HUES6 (cell line): Measurements from ENCODE around the gene FER1L5.

Experiments used
- H3K27ac ChIP-seq: 2 replicates; pipeline ENCODE4 v1.7.0; 2013; ENCODE audit warnings: low read depth, mild to moderate bottlenecking, low read length, inconsistent platforms
- H3K27me3 ChIP-seq: 2 replicates; pipeline ENCODE4 v1.6.1; 2013; ENCODE audit warnings: low read length; ENCODE audit not compliant: control insufficient read depth, insufficient read depth
- H3K36me3 ChIP-seq: 2 replicates; pipeline ENCODE4 v1.6.1; 2013; ENCODE audit warnings: low read length; ENCODE audit not compliant: control insufficient read depth, insufficient read depth
- H3K4me1 ChIP-seq: 2 replicates; pipeline ENCODE4 v1.6.1; 2013; ENCODE audit warnings: low read length; ENCODE audit not compliant: control insufficient read depth, insufficient read depth
- H3K4me3 ChIP-seq: 2 replicates; pipeline ENCODE4 v1.5.1; 2013; ENCODE audit warnings: low read depth, low read length
- H3K9ac ChIP-seq: one replicate; pipeline ENCODE4 v1.6.1; 2013; ENCODE audit warnings: mild to moderate bottlenecking, low read length
- H3K9me3 ChIP-seq: 2 replicates; pipeline ENCODE4 v1.6.1; 2013; ENCODE audit warnings: low read depth, low read length; ENCODE audit not compliant: control insufficient read depth, insufficient read depth

Gene FER1L5

DNA sequence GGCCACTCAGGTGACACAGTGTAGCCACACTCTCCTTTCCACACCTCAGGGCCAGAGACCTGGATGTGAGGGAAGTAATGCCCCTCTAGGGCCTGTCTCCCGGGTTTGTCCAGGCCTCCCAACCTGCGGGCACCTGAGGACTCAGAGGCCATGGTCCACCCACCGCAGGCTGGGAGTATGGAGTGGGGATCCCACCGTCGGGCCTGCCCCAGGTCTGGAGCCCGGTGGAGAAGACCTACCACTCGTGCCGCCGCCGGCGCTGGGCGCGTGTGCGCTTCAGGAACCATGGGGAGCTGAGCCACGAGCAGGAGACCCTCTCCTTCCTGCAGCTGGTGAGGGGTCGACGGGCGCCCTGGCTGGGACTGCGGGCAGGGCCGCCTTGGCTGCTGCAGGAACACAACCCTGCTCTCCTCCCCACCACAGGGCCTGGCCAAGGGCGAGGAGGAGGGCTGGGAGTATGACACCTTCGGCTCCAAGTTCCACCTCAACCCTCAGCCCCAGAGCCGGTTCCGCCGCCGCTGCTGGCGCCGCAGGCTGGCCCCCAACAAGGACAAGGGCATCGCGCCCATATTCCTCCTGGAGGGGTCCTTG, 48.6 kb downstream of the FER1L5 start:
- Histone ChIP-seq H3K27me3 (no peaks in the 10 kb centered on the region), H3K36me3 (no peaks in the 10 kb centered on the region), H3K9me3 (no peaks in the 10 kb centered on the region), H3K9ac (no peak overlapping the region), H3K27ac (no peak overlapping the region), H3K4me3 (no peak overlapping the region), H3K4me1 (peaks cover 12% of the 10 kb centered on the region; the same call in 1 of the 2 replicates)

DNA sequence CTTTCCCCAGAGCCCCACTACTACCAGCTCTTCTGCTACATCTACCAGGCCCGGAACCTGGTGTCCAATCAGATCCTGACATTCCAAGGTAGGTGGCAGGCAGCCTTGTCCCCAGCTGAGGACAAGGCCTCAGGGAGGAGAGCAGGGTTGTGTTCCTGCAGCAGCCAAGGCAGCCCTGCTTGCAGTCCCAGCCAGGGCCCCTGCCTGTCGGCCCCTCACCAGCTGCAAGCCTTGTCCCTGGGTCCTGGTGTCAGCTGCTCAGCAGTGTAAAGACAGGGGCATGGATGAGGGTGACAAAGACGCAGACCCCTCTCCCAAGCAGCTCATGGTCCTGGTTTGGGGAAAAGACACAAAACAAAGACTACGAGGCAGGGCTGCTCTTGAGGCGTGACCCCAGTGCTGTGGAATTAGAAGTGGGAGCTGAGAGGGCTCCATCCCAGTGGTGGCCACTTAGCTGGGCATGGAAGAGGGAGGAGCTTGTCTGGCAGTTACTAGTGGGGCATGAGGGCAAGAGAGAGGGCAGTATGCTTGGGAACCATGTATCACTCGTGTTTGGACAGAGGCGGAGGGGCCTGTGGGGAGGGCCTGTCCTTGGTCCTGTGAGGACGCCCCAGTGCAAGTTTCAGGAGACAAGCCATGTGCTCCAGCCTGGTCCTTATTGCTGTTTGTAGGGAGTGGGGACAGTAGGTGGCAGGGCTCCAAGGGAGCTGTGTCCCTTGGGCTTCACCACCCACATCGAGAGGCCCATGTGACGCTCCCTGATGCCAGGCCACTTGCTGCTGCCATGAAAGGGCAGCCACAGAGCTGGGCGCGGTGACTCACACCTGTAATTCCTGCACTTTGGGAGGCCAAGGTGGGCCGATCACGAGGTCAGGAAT, 49.8 kb downstream of the FER1L5 start:
- no peaks in the 10 kb centered on the region for H3K36me3 ChIP-seq
- no peak overlapping the region for H3K4me3 ChIP-seq
- H3K9me3 ChIP-seq = no peaks in the 10 kb centered on the region
- H3K9ac ChIP-seq = no peak overlapping the region
- H3K27me3 ChIP-seq = no peaks in the 10 kb centered on the region
- peaks cover 12% of the 10 kb centered on the region; the same call in 1 of the 2 replicates for H3K4me1 ChIP-seq
- H3K27ac ChIP-seq = no peak overlapping the region

DNA sequence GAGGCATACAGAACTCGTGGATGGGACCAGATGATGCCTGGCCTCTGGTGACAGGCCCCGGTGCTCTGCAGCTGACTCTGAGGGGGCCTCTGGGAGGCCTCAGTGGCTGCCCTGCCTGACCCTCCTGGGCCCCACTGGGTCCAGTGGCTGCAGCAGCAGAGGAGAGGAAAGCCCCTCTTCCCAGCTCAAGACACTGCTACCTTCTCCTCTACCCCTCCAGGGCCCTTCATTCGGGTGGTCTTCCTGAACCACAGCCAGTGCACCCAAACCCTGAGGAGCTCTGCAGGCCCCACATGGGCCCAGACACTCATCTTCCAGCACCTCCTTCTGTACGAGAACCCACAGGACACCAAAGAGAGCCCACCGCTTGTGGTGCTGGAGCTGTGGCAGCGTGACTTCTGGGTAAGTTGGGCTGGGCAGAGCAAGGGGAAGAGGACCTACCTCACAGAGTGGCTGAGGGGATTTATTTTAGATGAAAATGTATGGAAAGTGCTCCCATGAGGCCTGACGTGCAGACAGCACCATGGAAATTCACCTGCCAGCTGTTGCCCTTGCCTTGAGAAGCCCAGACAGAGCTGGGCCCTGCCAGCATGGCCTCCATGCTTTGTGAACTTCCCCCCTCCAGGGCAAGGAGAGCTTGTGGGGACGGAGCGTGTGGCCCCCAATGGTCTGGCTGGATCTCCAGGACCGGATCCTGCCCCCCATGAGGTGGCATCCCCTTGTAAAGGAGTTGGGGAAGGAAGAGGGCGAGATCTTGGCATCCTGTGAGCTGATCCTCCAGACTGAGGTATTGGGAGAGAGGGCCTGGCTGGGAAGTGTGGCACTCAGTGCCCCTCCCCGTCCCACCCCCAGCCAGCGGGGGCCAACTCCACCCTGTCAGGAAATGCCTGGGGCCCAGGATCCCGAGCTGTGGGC, 51.0 kb downstream of the FER1L5 start:
- peaks cover 6% of the 10 kb centered on the region; the same call in 1 of the 2 replicates for H3K4me1 ChIP-seq
- H3K27me3 ChIP-seq = no peaks in the 10 kb centered on the region
- no peaks in the 10 kb centered on the region for H3K9me3 ChIP-seq
- no peak overlapping the region for H3K27ac ChIP-seq
- no peak overlapping the region for H3K9ac ChIP-seq
- no peak overlapping the region for H3K4me3 ChIP-seq
- no peaks in the 10 kb centered on the region for H3K36me3 ChIP-seq

DNA sequence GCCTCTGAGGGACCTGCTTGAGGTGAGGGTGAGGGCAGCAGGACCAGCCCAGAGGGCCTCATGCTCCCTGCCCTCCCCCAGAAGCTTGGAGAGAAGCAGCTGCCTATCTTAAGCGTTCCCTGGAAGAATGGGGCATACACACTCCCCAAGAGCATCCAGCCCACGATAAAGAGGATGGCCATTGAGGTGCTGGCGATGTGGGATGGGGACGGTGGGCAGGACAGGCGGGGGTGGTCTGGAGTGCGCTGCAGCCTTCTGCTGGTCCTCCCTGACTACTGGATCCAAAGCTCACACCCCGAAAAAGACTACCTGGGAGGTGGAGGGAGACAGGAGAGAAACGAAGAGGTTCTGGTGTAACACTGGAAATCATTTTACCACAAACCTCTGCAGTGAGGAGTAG, 51.7 kb downstream of the FER1L5 start:
- Histone ChIP-seq H3K9me3 (no peaks in the 10 kb centered on the region), H3K4me1 (peaks cover 6% of the 10 kb centered on the region; the same call in 1 of the 2 replicates), H3K27me3 (no peaks in the 10 kb centered on the region), H3K27ac (no peak overlapping the region), H3K9ac (no peak overlapping the region), H3K36me3 (no peaks in the 10 kb centered on the region), H3K4me3 (no peak overlapping the region)

DNA sequence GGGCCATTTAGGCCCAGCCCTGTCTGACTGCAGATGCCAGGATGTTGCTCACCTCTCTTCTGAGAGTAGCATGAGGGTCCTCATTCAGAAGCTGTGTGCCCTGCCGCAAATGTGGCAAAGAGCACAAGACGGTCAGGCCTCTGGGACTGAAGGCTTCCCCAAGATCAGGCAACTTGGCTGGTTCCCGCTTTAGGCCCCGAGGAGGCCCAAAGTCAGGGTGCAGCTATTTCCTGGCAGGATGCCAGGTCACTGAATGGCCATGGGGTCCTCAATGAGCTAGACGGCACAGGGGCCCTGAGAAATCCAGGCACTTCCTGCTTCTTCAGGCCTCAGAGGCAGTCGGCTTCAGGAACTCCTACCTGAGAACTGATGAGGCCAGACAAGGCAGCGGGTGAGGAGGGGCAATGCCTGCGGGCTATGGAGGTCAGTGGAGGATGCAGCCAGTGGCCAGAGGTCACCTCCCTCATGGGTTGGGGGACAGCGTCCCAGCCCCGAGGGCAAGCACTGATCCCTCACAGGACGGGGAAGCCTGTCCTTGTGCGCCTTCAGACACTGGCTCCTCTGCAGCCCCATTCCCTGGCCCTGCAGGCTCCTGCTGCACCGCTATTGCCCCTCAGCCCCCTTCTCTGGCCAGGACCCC, 52.4 kb downstream of the FER1L5 start:
- H3K27ac ChIP-seq = no peak overlapping the region

DNA sequence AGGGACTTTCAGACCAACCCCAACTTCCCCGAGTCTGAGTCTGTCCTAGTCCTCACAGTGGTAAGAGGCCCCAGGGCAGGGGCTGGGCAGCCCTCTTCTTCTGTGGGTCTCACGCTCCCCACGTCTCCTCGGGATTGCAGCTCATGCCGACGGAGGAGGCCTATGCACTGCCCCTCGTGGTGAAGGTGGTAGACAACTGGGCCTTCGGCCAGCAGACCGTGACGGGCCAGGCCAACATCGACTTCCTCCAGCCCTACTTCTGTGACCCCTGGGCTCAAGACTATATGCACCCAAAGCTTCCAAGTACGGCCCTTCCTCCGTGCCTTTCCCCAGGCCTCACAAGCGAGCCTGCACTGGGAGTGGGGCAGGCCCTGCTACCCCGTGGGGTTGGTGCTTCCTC, 53.0 kb downstream of the FER1L5 start:
- Histone ChIP-seq H3K36me3 (no peaks in the 10 kb centered on the region), H3K27me3 (no peaks in the 10 kb centered on the region), H3K9me3 (no peaks in the 10 kb centered on the region), H3K9ac (no peak overlapping the region), H3K4me3 (no peak overlapping the region), H3K4me1 (peaks cover 6% of the 10 kb centered on the region; the same call in 1 of the 2 replicates), H3K27ac (no peak overlapping the region)

More for the DNA sequence above, 52.4 kb downstream of the FER1L5 start:
- Histone ChIP-seq H3K27me3 (no peaks in the 10 kb centered on the region), H3K4me1 (peaks cover 6% of the 10 kb centered on the region; the same call in 1 of the 2 replicates), H3K9me3 (no peaks in the 10 kb centered on the region), H3K9ac (no peak overlapping the region), H3K4me3 (no peak overlapping the region), H3K36me3 (no peaks in the 10 kb centered on the region)

DNA sequence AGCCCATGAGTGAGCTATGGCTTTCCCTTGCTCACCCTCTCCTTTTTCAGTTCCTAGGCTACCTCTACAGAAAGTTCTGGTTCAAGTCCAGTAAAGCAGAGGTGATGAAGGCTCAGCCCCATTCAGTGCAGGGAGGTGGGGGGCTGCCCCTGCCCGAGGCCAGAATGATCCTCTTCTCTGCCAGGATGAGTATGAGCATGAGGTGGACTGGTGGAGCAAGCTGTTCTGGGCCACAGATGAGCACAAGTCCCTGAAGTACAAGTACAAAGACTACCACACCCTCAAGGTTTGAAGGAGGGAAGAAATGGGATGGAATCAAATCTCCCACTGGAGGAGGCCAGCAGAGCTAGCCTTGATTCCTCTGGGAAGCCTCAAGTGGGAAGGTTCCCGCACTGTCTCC, 54.9 kb downstream of the FER1L5 start:
- H3K9me3 ChIP-seq = no peaks in the 10 kb centered on the region
- H3K36me3 ChIP-seq = 0 out of 2 replicates have a peak, but pooled peaks cover 7% of the 10 kb centered on the region
- no peak overlapping the region for H3K4me3 ChIP-seq
- peaks cover 6% of the 10 kb centered on the region; the same call in 1 of the 2 replicates for H3K4me1 ChIP-seq
- H3K27me3 ChIP-seq = no peaks in the 10 kb centered on the region
- no peak overlapping the region for H3K9ac ChIP-seq
- no peak overlapping the region for H3K27ac ChIP-seq

DNA sequence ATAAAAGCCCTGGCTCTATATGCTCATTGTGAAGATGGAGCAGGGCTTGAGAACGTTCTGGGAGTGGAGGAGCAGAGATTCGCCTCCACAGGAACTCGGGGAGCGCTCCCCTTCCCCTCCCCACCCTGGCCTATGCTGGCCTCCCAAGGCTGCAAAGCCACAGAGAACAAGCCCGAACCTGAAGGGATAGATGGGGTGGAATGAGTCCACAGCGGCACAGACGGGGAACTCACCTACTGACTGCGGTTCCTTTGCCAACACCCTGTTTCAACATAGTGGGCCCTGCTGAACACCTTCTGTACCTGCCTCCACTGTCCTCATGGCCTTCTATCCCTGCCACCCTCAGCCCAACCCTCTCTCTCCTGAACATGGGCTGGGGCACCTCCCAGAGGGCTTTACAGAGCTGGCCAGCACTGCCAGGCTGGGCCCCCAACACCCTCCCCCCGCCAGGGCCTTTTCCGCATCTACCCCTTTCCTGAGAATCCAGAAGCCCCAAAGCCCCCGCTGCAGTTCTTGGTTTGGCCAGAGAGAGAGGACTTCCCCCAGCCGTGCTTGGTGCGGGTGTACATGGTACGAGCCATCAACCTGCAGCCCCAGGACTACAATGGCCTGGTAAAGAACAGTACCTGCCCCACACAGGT, 55.8 kb downstream of the FER1L5 start:
- peaks cover 6% of the 10 kb centered on the region; the same call in 1 of the 2 replicates for H3K4me1 ChIP-seq

DNA sequence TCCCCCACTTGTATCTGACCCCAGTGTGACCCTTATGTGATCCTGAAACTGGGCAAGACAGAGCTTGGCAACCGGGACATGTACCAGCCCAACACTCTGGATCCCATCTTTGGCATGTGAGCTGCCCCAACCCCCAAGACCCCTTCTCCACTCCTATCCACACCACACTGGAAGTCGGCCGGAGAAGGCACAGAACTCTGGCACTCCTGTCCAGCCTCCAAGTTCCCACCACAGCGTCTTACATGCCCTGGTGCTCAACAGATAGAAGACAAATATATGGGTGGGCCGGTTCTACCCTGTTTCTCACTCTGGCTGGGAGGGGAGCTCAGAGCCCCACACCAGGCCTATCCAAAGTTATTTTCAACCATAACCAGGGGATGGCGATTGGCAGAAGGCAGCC, 56.5 kb downstream of the FER1L5 start:
- H3K9ac ChIP-seq = no peak overlapping the region
- peaks cover 3% of the 10 kb centered on the region; the same call in 1 of the 2 replicates for H3K4me1 ChIP-seq
- no peaks in the 10 kb centered on the region for H3K27me3 ChIP-seq
- no peak overlapping the region for H3K4me3 ChIP-seq
- no peaks in the 10 kb centered on the region for H3K9me3 ChIP-seq
- H3K36me3 ChIP-seq = 0 out of 2 replicates have a peak, but pooled peaks cover 13% of the 10 kb centered on the region
- H3K27ac ChIP-seq = no peak overlapping the region

More for the DNA sequence above, 55.8 kb downstream of the FER1L5 start:
- H3K27ac ChIP-seq = no peak overlapping the region
- no peaks in the 10 kb centered on the region for H3K9me3 ChIP-seq
- H3K36me3 ChIP-seq = 0 out of 2 replicates have a peak, but pooled peaks cover 12% of the 10 kb centered on the region
- H3K27me3 ChIP-seq = no peaks in the 10 kb centered on the region
- H3K9ac ChIP-seq = no peak overlapping the region
- no peak overlapping the region for H3K4me3 ChIP-seq

DNA sequence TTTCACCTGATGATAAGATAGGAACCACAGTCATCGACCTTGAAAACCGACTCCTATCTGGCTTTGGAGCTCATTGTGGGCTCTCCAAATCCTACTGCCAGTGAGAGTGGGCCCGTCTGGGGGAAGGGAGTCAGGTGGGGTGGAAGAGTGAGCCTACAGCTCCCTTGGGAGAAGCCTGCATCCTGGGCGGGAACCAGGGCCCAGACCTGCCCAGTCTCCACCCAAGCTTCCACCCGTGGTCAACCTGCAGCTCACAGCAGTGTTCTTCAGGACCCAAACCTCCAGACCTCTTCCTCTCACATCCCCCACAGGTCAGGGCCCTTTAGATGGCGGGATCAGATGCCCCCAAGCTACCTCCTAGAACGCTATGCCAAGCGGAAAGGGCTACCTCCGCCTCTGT, 57.1 kb downstream of the FER1L5 start:
- Histone ChIP-seq H3K36me3 (peaks cover 19% of the 10 kb centered on the region; the same call in 1 of the 2 replicates), H3K27ac (no peak overlapping the region), H3K27me3 (no peaks in the 10 kb centered on the region), H3K9me3 (no peaks in the 10 kb centered on the region), H3K9ac (no peak overlapping the region), H3K4me3 (no peak overlapping the region), H3K4me1 (peaks cover 3% of the 10 kb centered on the region; the same call in 1 of the 2 replicates)
